HG02970 (cell line): ENCODE results near the gene TMEM163.

ENCODE experiments used
- ATAC-seq: cut with Tn5 transposase; IDR thresholded peaks from one replicate; pipeline ENCODE4 v1.9.1; 2021; ENCODE audit warnings: mild to moderate bottlenecking, moderate library complexity, moderate number of reproducible peaks; ENCODE audit not compliant: unreplicated experiment, low FRiP score

TMEM163 gene

DNA sequence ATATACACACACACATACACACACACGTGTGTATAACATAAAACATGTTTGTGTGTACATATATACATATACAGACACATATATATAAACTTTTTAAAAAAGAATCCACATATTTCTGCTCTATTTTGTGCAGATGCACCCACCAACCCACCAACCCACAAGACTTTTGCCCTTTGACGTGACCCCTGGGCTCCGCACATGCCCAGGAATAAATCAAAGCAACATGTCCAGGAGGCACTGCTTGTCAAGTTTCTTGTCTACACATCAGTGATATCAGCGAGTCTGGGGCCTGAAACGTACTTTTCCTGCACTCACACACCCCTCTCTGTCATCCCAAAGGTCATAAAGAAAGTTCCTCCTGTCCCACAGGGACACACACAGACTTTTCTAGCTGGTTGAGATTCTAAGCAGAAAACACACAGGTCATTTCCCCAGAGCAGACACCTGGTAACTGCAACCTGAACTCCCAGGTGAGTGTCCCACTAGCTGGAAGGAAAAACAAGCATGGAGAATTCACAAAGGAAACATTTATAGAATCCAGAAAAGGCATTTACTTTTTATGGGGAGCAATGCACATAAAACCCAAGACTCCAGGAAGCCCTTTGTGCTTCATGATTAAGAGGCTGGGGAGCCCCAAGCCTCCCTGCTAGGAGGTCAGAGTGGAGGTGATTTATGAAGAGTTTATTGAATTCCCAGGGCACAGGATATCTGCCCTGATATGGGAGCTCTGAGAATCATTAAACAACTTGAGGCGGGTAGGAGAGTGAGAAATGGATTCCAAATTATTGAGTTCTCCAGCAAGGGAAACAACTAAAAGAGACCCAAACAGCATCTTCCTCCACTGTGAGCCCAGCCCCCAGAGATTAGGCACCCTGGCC is 253.3 kb downstream of the TMEM163 start:
- ATAC-seq, result no peak

DNA sequence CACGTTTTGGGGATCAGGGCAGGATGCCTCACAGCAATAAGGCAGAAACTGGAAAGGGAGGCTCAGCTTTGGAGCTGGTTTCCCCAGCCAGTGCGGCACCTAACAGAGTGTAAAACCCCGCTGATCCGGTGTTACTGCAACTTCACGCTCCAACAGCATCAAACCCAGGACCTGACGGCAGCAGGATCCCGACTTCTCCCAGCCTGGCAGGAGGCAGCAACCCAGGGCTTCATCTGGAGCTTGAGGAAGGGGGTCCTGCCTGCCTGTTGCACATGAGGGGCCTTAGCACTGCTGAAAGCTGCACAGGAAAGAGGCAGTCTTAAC is 255.1 kb downstream of the TMEM163 start:
- ATAC-seq, result no peak

DNA sequence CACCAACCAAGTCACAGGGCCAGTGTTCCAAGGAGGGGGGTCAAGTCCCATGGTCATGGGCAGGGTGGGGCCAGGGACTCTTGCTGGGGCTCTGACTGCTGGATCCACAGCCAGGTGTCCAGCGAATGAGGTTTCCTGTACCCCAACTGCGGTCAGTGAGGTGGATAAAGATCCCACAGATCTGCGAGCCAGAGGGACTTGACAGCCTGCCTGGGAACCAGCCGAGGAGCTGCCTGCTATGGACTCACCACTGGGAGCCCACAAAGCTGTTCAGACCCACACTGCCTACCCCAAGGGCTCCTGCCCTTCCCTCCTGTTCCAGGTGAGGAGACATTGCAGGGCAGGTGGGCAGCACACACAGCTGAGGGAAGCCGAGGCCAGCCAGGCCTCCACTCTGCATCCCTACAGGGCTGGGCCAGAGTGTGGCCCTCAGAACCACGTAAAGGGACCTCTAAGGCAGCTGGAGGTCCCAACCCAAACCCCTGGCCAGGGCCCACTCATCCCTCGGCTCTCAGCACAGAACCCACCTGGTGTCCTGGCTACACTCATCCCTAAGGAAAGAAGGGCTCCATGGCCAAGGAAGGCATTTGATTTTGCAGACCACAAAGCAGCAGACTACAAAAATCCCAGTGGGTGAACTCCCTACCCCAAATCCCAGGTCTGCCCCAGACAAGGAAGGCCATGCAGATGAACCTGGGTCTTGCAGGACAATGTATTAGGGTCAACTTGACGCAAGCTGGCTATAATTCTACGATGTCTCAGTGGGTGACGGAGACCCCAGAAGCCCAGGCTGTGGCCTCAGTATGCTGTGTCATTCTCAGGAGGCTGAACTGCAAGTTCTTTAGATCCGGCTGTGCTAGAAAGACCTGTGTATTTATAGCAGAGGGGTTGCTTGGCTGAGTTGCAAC is 255.8 kb downstream of the TMEM163 start:
- ATAC-seq, result no peak

DNA sequence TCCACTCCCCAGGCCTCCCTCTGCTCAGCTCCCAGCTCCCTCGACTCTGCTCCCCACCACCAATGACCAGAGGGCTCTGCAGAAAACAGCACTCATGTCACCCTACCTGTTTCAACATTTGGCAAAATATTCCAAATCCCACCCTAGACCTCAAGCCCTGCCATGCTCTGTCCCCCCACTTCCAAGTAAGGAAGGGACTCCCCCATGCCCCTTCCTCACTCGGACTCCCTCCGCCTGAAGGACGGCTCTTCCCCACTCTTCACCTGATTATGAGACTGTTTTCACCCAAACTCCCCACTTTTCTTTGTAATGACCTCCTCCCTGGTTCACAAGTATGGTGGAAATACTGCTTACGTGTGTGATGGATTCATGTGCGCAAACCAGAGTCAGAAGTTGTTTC is 256.5 kb downstream of the TMEM163 start:
- ATAC-seq, result no peak

DNA sequence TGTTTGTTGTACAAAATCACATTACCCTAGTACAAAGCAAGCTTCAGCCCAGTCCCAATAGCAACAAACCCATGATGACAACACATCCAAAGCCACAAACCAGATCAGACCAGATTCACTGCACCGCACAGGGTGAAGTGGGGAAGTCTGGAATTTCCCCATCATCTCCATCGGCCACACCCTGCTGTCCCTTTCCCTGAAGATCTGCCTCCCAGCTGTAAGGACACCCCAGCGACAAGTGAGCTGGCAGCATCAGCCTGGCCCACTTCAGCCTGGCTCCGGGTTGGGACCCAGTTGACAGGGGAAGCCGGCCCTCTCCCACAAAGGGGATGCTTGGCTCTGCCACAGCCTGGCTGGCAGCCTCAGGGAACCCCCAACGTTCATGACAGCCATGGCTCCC is 257.3 kb downstream of the TMEM163 start:
- no peak for ATAC-seq

DNA sequence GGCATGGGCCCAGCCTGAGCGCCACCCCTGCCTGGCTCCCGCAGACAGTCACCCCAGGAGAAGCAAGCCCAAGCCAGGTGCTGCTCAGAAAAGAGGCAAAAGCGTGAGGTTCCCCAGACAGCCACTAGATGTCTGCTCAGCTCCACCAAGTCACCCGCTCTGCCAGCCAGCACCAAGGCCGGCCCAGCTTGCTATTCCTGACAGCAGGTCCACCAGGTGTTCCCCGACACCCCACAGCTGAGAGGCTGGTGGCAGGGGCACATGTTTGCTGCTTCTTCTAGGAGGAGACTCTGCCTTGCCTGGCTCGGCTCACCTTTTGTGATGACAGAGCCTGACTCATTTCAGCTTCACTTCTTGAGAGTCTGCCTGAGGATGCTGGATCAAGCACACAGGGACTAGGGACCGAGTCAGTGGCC is 258.2 kb downstream of the TMEM163 start:
- ATAC-seq, result no peak

DNA sequence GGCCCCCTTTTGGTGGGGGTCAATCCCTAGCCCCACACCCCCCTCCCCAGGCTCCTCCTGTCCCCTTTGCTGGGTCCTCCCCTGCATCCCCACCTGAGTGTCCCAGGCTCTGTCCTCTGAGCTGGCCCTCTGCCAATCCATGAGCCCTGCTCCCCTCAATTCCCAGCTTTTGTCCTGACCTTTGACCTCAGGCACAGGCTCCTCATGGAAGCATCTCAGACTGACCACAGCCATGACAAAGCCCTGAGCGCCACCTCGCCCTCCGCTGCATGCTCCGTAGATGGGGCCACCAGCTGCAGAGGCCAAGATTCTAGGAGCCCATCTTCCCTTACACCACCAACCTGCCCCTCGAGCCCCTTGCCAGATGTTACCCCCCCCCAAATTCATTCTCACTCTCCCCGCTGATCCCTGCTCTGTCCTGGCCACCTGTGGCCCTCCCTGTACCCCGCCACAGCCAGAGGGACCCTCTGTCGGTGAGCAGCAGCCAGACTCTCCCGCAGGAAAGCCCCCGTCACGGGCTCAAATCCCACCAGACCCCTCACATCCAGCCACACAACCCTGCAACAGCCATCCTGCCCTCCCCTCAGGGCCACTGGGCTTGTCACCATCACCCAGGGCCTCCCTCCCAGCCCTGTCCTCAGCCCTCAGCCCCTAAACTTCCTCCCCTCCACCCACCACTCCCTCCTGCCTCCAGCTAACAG is 258.9 kb downstream of the TMEM163 start:
- no peak for ATAC-seq

DNA sequence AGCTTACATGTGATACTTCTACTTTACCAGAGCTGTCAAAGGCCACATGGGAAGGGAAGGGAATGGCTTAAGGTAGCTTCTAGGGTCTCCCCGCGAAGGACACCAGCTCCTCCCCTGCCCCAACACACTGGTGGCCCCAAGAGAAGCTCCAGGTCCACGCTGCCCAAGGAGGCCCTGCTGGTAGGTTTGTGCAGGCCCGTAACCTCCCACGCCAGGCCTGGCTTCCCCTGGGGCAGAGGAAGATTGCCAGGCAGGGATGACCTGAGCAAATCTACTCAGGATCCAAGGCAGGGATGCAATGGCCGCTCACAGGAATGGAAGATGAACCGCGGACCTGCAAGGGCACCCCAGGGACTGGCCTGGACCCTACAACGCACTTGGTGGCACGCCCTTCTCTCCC is 259.9 kb downstream of the TMEM163 start:
- ATAC-seq, result no peak

DNA sequence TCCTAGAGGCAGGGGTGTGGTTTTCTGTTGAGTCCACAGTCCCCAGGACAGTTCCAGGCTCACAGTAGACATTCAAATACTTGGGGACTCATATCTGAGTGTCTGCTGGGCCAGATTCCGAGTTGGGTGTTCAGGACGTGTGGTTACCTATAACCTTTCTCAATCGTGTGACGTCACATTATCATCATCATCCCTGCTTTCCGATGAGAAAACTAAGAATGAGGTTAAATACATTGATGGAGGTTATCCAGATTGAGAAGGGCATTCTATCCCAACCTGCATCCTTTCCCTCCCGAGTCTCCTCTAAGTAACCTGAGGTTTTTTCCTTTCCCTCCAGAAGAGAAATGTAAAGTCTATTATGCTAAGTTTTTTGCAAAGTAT is 260.3 kb downstream of the TMEM163 start:
- no peak for ATAC-seq

DNA sequence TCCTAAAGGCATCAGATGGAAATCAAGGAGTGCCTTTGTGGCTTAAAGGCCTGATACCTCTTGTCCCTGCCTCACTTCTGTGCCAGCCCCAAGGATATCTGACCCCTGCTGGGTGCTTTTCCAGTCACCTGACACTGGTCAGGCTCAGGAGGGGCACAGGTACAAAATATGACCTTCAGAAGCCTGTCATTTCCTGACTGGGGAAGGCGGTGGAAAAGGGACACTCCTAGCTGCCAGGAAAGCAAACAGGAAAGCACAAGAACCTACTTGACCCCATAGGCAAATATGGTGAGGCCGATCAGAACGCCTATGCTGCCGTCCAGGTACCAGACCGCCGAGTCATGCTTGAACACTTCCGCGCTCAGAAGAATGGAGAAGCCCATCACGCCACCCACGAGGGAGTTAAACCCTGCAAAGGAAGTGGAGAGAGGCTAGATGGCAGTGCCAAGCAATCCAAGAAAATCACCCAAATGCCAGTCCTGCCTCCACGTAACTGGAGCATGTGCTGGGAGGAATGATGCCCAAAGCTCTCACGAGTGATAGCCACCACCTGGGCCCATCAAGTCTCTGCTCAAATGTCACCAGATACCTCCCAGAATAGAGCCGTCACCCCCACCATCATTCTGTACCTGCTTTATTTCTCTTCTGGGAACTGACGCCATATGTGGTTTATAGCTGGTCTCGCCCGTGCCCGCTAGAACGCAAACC is 260.9 kb downstream of the TMEM163 start:
- no peak for ATAC-seq

DNA sequence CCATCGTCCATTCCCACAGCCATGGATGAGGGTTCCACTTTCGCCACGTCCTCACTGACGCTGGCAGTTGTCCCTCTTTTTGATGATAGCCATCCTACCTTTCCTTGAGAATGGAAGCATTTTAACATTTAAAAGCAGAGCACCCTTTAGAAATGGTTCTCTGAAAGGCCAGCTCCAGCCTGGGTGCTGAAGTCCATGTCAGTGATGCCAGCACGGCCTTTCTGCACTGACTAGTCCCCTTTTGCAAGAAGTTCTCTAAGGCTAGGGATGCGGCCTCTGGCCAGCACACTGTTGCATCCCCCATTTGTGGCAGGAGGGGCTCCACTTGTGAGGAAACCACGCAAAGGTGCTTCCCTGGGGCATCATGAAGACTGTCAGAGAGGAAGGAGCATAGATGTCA is 261.4 kb downstream of the TMEM163 start:
- ATAC-seq, result no peak

DNA sequence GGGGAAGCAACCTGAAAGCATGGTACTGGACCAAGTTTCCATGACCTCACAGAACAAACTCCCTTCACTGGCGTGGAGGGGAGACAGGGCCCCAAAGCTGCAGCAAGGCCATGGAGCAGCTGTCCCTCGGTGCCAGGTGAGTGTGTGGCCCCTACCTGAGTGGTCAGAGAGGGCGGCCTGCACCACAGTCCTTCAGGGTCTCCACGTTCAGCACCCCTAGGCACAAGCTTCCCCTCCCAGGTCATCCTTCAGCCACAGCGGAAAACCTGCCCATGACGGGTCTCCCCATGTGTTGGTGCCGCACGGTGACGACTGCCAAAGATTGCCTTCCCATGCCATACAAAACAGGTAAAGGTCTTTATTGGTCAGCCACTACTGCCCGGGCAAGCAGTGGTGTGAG is 263.4 kb downstream of the TMEM163 start:
- ATAC-seq, result no peak

DNA sequence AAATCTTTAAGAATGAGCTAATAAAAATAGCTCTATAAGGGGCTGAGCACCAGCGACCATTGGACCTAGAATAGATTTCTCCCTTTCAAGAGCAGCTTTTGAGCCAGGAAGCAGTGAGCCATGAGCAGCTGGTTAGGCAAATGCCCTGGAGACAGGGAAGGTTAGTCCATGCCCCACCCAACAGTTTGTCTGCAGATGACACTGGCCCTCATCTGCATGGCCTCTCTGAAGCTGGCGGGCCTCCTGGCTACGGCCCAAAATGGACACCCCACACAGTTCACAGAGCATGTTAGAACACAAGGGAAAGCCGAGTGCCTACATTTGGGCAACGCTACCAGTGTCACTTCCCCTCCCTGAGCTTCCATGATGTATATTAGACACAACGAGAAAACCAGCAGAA is 263.9 kb downstream of the TMEM163 start:
- no peak for ATAC-seq

DNA sequence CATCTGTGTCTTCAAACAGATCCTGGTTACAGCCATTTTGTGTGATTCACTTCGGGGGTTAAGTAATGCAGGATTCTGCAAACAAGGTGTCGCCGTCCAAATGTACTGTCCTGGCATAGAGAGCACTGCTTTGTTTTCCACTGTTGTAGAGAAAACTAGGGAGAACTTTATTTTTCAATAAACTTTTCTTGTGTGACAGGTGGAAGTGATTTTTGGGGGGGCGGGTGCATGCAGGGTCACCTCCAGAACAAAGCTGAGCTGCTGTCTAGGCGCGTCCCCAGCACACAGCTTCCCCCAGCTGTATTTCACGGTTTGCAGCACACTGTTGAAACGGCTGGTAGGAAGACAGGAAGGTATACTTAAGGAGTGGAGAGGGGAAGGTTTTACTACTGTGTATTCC is 264.4 kb downstream of the TMEM163 start:
- ATAC-seq, result no peak

DNA sequence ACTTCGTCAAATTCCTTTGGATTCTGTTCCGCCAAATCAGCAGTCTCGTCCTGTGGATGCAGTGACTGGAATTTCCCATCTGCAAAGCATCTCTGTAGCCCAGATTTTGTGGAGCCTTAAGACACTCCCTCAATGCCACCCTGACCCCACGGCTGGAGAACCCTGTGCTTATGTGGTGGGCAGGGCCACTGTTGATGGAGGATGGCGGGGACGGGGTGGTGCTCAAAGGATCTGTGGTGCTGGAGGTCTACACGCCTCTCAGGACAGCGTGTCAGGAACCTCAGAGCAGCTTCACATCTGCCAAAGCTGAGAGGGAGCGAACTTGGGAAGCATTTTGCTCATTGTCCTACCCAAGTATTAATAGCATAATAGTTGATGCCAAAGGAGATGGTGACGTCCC is 264.8 kb downstream of the TMEM163 start:
- ATAC-seq, result no peak

DNA sequence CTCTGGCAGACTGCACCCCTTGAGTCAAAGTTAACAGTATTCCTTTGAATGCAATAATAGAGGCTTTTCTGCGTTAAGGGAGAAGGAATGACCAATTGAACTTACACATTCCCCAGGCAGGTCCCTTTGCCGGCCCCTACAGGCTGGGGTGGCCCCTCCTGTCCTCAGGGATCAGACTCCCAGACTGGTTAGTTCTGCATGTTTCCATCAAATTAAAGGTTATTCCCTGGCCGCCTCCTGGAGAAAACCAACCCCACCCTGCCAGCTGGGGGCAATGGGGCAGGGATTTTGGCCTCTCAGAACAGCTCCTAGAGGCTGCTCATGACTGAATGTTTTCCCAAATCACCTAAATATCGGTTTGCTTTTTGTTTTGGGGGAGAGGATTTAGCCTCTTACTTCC is 265.3 kb downstream of the TMEM163 start:
- no peak for ATAC-seq

DNA sequence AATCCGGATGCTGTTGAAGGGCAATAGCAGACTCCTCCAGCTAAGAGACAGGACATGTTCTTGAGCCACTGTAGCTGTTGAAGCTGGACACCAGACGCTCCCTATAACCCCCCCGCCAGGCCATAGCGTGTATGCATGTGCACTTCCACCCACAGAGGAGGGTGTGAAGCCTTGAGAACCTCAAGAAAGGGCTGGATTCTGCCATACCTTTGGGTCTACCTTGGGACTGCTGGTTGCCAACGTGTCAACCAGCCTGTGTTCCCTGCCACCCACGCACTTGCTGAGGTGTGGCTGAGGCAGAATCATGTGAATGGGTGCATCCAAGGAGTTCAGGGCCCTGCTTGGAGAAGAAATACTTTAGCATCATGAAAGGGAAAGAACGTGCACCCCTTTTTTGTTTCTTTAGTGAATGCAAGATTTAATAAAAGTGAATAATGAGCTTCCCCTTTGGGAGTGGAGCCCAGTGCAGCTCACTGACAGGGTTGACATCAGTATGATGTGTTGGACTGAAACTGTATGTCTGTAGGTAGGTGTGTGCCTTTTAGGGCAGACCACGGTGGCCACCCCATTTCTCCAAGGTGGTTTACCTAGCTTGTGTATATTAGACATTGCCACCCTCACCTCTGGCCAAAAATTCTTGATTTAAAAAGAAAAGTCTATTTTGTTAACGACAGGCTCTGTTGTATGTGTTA is 266.6 kb downstream of the TMEM163 start:
- ATAC-seq, result no peak

DNA sequence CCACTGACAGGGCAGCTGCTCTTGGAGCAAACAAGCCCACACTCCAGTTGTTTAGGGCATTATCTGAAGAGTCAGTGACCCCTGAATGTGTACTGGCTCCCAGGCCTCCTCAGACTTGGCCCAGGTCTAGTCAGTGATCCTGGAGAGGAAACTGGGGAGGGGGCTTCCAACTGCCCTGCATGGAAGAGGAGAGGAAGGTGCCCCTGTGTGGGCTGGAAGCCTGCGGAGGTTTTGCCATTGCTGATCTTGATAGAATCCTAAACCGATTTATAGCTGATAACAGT is 267.5 kb downstream of the TMEM163 start:
- ATAC-seq, result no peak

DNA sequence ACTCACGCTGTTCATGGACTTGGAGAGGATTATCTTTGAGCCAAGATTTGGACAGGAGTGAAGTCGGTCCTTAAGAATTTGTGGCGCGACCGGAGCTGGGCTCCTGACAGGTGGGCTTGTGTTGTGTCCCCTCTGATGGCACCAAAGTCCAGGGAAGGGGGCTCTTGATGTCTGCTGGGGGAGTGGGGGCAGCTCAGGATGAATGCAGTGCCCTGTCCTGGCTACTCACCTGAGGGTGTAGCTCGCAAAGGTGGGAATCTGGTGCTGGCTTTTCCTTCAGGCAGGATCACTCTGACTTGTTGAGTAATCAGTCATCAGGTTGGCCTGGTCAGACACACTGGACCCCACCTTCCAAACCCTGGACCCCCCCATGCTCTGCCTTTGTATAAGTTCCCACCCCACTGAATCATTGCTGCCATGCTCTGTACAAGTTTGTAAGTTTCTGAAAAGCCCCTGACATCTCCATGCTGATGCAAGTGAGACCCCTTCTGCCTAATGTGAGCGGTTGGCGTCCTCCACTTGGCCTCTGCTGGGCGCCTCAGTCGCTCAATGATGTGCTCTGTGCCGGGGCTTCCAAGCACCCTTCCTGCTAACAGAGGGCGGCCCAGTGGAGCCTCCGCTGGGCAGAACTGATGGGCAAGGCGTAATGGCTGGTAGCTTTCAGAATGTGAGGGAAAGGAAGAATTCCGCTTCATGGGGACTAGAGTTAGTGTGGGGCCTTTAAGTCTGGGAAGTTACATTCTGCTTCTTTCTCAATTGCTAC is 268.9 kb downstream of the TMEM163 start:
- no peak for ATAC-seq
